Thyroid gland (tissue), 4 donors: ENCODE data around the gene WDTC1. TPM values are rescaled to one million over a fixed set of nuclear protein-coding genes. Genes with fewer than 3 reads are reported as not detected.

Source experiments
- small RNA-seq: library from RNA; depleted of rRNA; stranded (forward); fragments of <200 nt; gene quantifications from one replicate; pipeline ENCODE3, GENCODE V24; 2016
- total RNA-seq, 4 donors: library from RNA; depleted of rRNA; stranded (reverse); fragments of >200 nt; gene quantifications; one replicate each; pipeline ENCODE4 v1.2.3, GENCODE V29; 2016

Gene WDTC1
- total RNA-seq, 4 donors from 2014 or later, result 46.1 to 66.6 (median 48.1) TPM

Small RNA genes lying within 50 kb of the gene (small RNA-seq; reads per million reads assigned to genes)
- not detected for gene RF00019
- gene RNU6-48P, result not detected
- gene SNRPEP7, result not detected

Other genes with a start within 250 kb of the WDTC1 start
- gene TRNP1, start 240.9 kb upstream of the WDTC1 start, total RNA-seq, result 1 to 10 TPM; 2.9 to 8.5 (median 6.5) TPM
- gene TENT5B, start 221.8 kb upstream of the WDTC1 start, total RNA-seq, result 10 to 100 TPM in 3 of 4 donors, 1 to 10 TPM in 1; 4.7 to 21.0 (median 11.8) TPM
- gene SLC9A1, start 79.5 kb upstream of the WDTC1 start, total RNA-seq, result 10 to 100 TPM; 13.3 to 26.1 (median 19.9) TPM
- gene TMEM222, start 87.5 kb downstream of the WDTC1 start, total RNA-seq, result 10 to 100 TPM; 22.7 to 46.0 (median 30.9) TPM
- gene SYTL1, start 107.4 kb downstream of the WDTC1 start, total RNA-seq, result 10 to 100 TPM; 12.4 to 23.9 (median 18.4) TPM
- 10 to 100 TPM; 17.6 to 62.9 (median 32.3) TPM for gene MAP3K6, start 132.3 kb downstream of the WDTC1 start, total RNA-seq
- gene FCN3, start 140.2 kb downstream of the WDTC1 start, total RNA-seq, result 10 to 100 TPM in 2 of 4 donors, 1 to 10 TPM in 2; 7.4 to 33.4 (median 10.7) TPM
- gene CD164L2, start 148.7 kb downstream of the WDTC1 start, total RNA-seq, result under 1 TPM in 3 of 4 donors, not detected in 1; 0.50 to 0.63 (median 0.54) TPM
- gene GPR3, start 158.0 kb downstream of the WDTC1 start, total RNA-seq, result 1 to 10 TPM in 1 of 4 donors, under 1 TPM in 3; 0.11 to 2.1 (median 0.60) TPM